ENCODE measurements around the gene DUOXA2.

DUOXA2 gene

DNA sequence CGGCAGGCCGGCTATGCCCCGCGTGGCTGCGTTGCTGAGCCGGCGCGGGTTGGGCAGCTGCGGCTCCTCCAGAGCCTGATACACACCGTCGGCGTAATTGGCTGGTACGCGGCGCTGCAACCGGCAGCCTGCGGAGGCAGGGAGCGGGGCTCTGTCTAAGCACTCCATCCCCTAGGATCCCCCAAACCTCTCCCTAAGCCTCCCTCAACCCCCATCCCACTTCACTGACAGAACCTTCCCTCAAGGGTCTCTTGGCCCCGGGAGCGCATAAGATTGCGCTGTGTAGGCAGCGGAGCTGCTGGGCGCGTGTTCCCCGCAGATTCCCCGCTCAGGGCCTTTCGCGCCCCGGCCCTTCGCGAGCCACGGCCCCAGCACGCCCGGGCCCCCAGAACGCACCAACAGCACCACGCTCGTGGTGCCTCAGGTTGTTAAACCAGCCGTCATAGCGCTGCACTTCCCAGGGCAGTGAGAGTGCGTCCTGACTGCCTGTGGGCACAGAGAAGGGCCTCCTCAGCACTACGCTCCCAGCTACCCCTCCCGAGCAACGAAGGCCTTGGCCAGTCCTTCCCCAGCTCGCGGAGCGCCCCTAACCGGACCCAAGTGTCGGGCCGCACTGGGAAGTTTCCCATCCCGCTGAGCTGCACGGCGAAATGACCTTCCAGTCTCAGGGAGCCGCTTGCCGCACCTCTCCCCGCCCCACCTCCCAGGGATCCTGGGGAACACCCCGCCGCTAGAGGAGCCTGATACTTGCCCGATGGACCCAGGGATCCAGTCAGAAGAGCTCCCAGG lies 1.3 kb upstream of the DUOXA2 start:
- Histone ChIP-seq H3K9me2 (replicated peaks; ENCODE audit: insufficient read depth, low read length) (no peaks in the 10 kb centered on the region), H3K36me3 (ENCODE audit: low read length) (no peaks in the 10 kb centered on the region), H3K27ac (ENCODE audit: low read depth, low read length) (no peak overlapping the region), H3K9ac (ENCODE audit: low read length) (no peak overlapping the region), H3K79me2 (ENCODE audit: insufficient read depth, low read length) (no peaks in the 10 kb centered on the region), H2AFZ (ENCODE audit: low read depth, low read length, severe bottlenecking) (no peak overlapping the region), H3K9me3 (ENCODE audit: insufficient read depth, low read length) (no peaks in the 10 kb centered on the region), H3K4me2 (ENCODE audit: low read depth, low read length, poor library complexity, severe bottlenecking) (no peak overlapping the region), H3K27me3 (ENCODE audit: low read length) (no peaks in the 10 kb centered on the region), H3F3A (ENCODE audit: insufficient read depth) (no peaks in the 10 kb centered on the region), H4K20me1 (ENCODE audit: low read depth, low read length) (no peaks in the 10 kb centered on the region), H3K4me3 (ENCODE audit: insufficient read depth, low read length, poor library complexity, severe bottlenecking) (no peak overlapping the region)
- TF ChIP-seq, protein P1, sequence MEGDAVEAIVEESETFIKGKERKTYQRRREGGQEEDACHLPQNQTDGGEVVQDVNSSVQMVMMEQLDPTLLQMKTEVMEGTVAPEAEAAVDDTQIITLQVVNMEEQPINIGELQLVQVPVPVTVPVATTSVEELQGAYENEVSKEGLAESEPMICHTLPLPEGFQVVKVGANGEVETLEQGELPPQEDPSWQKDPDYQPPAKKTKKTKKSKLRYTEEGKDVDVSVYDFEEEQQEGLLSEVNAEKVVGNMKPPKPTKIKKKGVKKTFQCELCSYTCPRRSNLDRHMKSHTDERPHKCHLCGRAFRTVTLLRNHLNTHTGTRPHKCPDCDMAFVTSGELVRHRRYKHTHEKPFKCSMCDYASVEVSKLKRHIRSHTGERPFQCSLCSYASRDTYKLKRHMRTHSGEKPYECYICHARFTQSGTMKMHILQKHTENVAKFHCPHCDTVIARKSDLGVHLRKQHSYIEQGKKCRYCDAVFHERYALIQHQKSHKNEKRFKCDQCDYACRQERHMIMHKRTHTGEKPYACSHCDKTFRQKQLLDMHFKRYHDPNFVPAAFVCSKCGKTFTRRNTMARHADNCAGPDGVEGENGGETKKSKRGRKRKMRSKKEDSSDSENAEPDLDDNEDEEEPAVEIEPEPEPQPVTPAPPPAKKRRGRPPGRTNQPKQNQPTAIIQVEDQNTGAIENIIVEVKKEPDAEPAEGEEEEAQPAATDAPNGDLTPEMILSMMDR (IDR thresholded peaks at IDR 0.05; ENCODE audit: insufficient read depth, low read length, poor library complexity, severe bottlenecking), result no peak
- TF ChIP-seq EZH2phosphoT487 (conservative IDR thresholded peaks at IDR 0.05; ENCODE audit: low read length), result no peak

GRCh38 chr15:45113380-45113990 lies 641 bp upstream of the DUOXA2 start:
- H3K79me2 ChIP-seq (ENCODE audit: insufficient read depth, low read length), result no peaks in the 10 kb centered on the region
- no peak overlapping the region for H3K4me3 ChIP-seq (ENCODE audit: insufficient read depth, low read length, poor library complexity, severe bottlenecking)
- H3F3A ChIP-seq (ENCODE audit: insufficient read depth), result no peaks in the 10 kb centered on the region
- no peaks in the 10 kb centered on the region for H4K20me1 ChIP-seq (ENCODE audit: low read depth, low read length)
- H3K9ac ChIP-seq (ENCODE audit: low read length), result no peak overlapping the region
- TF ChIP-seq EZH2phosphoT487 (conservative IDR thresholded peaks at IDR 0.05; ENCODE audit: low read length), result no peak
- TF ChIP-seq, protein P1 (IDR thresholded peaks at IDR 0.05; ENCODE audit: insufficient read depth, low read length, poor library complexity, severe bottlenecking), result no peak
- H3K27me3 ChIP-seq (ENCODE audit: low read length), result no peaks in the 10 kb centered on the region
- no peaks in the 10 kb centered on the region for H3K36me3 ChIP-seq (ENCODE audit: low read length)
- H2AFZ ChIP-seq (ENCODE audit: low read depth, low read length, severe bottlenecking), result no peak overlapping the region
- no peak overlapping the region for H3K4me2 ChIP-seq (ENCODE audit: low read depth, low read length, poor library complexity, severe bottlenecking)
- H3K9me2 ChIP-seq (replicated peaks; ENCODE audit: insufficient read depth, low read length), result no peaks in the 10 kb centered on the region
- no peak overlapping the region for H3K27ac ChIP-seq (ENCODE audit: low read depth, low read length)
- no peaks in the 10 kb centered on the region for H3K9me3 ChIP-seq (ENCODE audit: insufficient read depth, low read length)

GRCh38 chr15:45114751-45115085 lies 592 bp downstream of the DUOXA2 start:
- H3K9ac ChIP-seq (ENCODE audit: low read length), result no peak overlapping the region
- no peak overlapping the region for H3K4me2 ChIP-seq (ENCODE audit: low read depth, low read length, poor library complexity, severe bottlenecking)
- H3K27ac ChIP-seq (ENCODE audit: low read depth, low read length), result no peak overlapping the region
- H3K79me2 ChIP-seq (ENCODE audit: insufficient read depth, low read length), result no peaks in the 10 kb centered on the region
- no peak overlapping the region for H3K4me3 ChIP-seq (ENCODE audit: insufficient read depth, low read length, poor library complexity, severe bottlenecking)
- no peaks in the 10 kb centered on the region for H3K9me3 ChIP-seq (ENCODE audit: insufficient read depth, low read length)
- TF ChIP-seq, protein P1 (IDR thresholded peaks at IDR 0.05; ENCODE audit: insufficient read depth, low read length, poor library complexity, severe bottlenecking), result no peak
- no peak for TF ChIP-seq EZH2phosphoT487 (conservative IDR thresholded peaks at IDR 0.05; ENCODE audit: low read length)
- H2AFZ ChIP-seq (ENCODE audit: low read depth, low read length, severe bottlenecking), result no peak overlapping the region
- H4K20me1 ChIP-seq (ENCODE audit: low read depth, low read length), result no peaks in the 10 kb centered on the region
- H3K36me3 ChIP-seq (ENCODE audit: low read length), result no peaks in the 10 kb centered on the region
- H3K9me2 ChIP-seq (replicated peaks; ENCODE audit: insufficient read depth, low read length), result no peaks in the 10 kb centered on the region
- H3F3A ChIP-seq (ENCODE audit: insufficient read depth), result no peaks in the 10 kb centered on the region
- no peaks in the 10 kb centered on the region for H3K27me3 ChIP-seq (ENCODE audit: low read length)

Data from SU-DHL-6 (cell line).